Measurements from ENCODE around the gene NPC2. TPM values are rescaled to one million over a fixed set of nuclear protein-coding genes. Genes with fewer than 3 reads are reported as not detected.
"Not testable (repeated sequence)": the region's sequence is repeated elsewhere in the genome, so short reads cannot be mapped to it uniquely, and the experiment has no call there.

Gene NPC2
- total RNA-seq, 1 donor from 2014 or later, result 524 TPM

DNA sequence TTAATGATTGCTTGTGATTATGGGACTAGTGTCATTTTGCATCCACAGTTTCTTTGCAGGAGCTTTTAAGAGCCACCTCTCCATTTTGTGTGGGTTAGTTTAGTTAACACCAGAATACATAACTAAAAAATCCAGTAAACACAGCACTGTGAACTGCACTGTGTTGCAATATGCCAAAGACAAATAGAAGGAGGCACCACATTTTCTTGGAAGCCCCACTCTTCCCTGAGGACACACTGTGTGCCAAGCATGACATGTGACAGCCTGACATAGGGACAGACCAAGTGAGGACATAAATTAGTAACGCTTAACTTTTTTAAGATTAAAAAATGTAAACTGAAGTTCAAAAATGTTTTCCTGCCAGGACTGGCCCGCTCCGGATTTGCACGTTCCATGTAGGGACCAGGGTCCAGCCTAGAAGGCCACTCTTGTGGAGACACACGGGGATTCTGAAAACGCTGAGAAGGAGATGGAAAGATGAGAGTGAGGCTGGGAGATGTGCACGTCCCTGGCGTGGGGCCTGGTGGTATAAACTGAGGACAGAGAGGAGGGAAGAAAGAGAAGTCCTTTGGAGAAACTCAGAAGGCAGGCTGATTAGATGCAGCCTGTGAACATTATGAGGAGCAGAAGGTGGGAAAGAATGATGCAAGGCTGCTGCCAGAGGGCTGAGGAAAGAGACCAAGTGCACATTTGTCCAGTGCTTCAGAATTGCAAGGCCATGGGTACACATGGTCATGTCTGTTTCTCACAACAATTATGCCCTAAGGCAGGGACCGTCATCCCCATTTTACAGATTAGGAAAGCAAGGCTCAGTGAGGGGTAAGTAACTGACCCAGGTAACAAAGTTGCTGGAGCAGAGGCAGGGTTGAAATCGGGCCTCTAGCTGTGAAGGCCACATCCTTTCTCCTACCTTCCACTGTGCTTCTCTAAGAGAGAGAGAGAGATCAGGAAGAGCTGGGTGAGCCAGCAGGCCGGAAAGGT is 45.6 kb upstream of the NPC2 start:
- DNase-seq (ENCODE audit: extremely low spot score, unreplicated experiment), result no peak
- Mint-ChIP-seq H3K27ac (ENCODE audit: unreplicated experiment) (peak overlapping the region; percentile 31), H3K4me3 (ENCODE audit: unreplicated experiment) (no peak overlapping the region), H3K9me3 (ENCODE audit: unreplicated experiment) (no peaks in the 10 kb centered on the region), H3K4me1 (ENCODE audit: unreplicated experiment) (peaks cover 36% of the 10 kb centered on the region), H3K36me3 (ENCODE audit: unreplicated experiment) (peaks cover 35% of the 10 kb centered on the region), H3K27me3 (ENCODE audit: unreplicated experiment) (no peaks in the 10 kb centered on the region)
- TF ChIP-seq, protein P1, sequence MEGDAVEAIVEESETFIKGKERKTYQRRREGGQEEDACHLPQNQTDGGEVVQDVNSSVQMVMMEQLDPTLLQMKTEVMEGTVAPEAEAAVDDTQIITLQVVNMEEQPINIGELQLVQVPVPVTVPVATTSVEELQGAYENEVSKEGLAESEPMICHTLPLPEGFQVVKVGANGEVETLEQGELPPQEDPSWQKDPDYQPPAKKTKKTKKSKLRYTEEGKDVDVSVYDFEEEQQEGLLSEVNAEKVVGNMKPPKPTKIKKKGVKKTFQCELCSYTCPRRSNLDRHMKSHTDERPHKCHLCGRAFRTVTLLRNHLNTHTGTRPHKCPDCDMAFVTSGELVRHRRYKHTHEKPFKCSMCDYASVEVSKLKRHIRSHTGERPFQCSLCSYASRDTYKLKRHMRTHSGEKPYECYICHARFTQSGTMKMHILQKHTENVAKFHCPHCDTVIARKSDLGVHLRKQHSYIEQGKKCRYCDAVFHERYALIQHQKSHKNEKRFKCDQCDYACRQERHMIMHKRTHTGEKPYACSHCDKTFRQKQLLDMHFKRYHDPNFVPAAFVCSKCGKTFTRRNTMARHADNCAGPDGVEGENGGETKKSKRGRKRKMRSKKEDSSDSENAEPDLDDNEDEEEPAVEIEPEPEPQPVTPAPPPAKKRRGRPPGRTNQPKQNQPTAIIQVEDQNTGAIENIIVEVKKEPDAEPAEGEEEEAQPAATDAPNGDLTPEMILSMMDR (IDR thresholded peaks at IDR 0.05), result no peak

DNA sequence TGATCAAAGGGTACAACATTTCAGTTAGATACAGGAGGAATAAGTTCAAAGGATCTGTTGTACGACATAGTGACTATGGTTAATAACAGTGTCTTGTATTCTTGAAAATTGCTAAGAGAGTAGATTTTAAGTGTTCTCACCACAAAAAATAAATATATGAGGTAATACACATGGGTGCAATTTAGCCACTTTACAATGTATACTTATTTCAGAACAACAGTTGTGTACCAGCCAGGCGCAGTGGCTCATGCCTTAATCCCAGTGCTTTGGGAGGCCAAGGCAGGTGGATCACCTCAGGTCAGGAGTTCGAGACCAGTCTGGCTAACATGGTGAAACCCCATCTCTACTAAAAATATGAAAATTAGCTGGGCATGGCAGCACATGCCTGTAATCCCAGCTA is 43.2 kb upstream of the NPC2 start:
- not testable (repeated sequence) for H3K4me3 Mint-ChIP-seq (ENCODE audit: unreplicated experiment)
- peaks cover 47% of the 10 kb centered on the region for H3K36me3 Mint-ChIP-seq (ENCODE audit: unreplicated experiment)
- H3K4me1 Mint-ChIP-seq (ENCODE audit: unreplicated experiment), result peaks cover 36% of the 10 kb centered on the region

DNA sequence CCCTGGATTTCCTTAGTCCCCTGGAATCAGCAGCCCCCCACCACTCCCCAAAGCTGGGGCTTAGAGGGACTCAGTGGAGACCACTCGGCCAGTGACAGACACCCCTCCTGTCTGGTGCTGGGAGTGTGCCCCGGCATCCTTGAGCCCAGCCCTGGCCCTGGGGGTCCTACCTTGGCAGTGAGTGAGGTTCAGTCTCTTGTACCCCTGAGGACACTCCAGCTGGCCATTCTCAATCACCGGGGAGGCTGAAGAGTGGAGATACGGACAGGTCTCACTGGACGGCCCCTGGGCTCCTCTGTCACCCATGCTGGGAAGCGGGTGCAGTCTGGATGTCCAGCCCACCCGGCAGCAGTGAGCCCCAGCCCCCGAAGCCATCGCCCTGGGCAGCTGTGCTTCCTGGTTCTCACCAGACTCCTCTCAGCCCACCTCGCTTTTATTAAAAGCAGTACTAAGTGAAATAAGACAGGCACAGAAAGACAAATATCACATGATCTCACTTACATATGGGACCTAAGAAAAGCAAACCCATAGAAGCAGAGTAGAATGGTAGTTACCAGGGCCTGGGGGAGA is 42.7 kb upstream of the NPC2 start:
- DNase-seq (ENCODE audit: extremely low spot score, unreplicated experiment), result no peak
- Mint-ChIP-seq H3K27me3 (ENCODE audit: unreplicated experiment) (no peaks in the 10 kb centered on the region), H3K27ac (ENCODE audit: unreplicated experiment) (peak overlapping the region; percentile 44), H3K9me3 (ENCODE audit: unreplicated experiment) (no peaks in the 10 kb centered on the region), H3K4me1 (ENCODE audit: unreplicated experiment) (peaks cover 38% of the 10 kb centered on the region), H3K4me3 (ENCODE audit: unreplicated experiment) (no peak overlapping the region), H3K36me3 (ENCODE audit: unreplicated experiment) (peaks cover 51% of the 10 kb centered on the region)
- TF ChIP-seq, protein P1 (IDR thresholded peaks at IDR 0.05), result no peak

More for the DNA sequence above, 43.2 kb upstream of the NPC2 start:
- not testable (repeated sequence) for H3K9me3 Mint-ChIP-seq (ENCODE audit: unreplicated experiment); H3K27me3 Mint-ChIP-seq (ENCODE audit: unreplicated experiment); DNase-seq (ENCODE audit: extremely low spot score, unreplicated experiment)
- H3K27ac Mint-ChIP-seq (ENCODE audit: unreplicated experiment), result peak overlapping the region; percentile 34

DNA sequence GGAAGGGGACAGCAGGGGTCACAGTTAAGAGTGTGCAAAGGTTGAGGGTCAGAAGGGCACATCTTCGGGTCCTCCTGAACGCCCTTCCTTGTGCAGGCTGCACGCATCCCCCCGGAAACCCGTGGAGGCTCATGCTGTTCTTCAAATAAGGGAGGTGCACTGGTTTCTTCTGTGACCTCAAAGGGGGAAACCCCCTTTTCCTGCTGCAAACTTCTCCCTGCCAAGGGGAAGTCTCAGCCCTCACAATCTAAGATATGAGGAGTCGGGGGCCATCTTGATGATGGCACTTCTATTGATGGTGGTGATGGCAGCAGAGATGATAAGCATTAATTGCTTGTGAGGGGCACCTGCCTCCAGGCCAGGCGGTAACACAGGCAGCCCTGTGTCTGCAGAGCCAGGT is 40.5 kb upstream of the NPC2 start:
- Mint-ChIP-seq H3K36me3 (ENCODE audit: unreplicated experiment) (peaks cover 50% of the 10 kb centered on the region), H3K4me3 (ENCODE audit: unreplicated experiment) (no peak overlapping the region), H3K9me3 (ENCODE audit: unreplicated experiment) (no peaks in the 10 kb centered on the region), H3K27me3 (ENCODE audit: unreplicated experiment) (no peaks in the 10 kb centered on the region), H3K27ac (ENCODE audit: unreplicated experiment) (no peak overlapping the region), H3K4me1 (ENCODE audit: unreplicated experiment) (peaks cover 36% of the 10 kb centered on the region)
- DNase-seq (ENCODE audit: extremely low spot score, unreplicated experiment), result no peak
- TF ChIP-seq, protein P1 (IDR thresholded peaks at IDR 0.05), result no peak

DNA sequence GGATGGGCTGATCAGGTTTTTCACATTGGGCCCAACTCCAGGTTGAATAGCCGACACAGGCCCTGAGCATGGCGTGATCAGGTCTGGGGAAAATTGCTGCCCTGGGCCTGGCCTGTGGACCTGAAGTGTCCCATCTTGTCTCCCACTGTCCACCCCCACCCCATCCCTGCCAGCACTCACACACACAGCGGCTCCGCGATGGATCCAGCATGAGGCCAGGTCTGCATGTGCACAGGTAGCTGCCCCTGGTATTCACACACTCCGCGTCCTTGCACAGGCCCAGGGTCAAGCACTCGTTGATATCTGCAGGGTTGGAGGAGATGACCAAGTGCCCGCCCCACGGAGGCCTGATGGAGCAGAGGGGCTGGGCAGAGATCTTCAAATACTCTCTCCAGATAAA is 39.1 kb upstream of the NPC2 start:
- Mint-ChIP-seq H3K27me3 (ENCODE audit: unreplicated experiment) (no peaks in the 10 kb centered on the region), H3K36me3 (ENCODE audit: unreplicated experiment) (peaks cover 41% of the 10 kb centered on the region), H3K9me3 (ENCODE audit: unreplicated experiment) (no peaks in the 10 kb centered on the region), H3K27ac (ENCODE audit: unreplicated experiment) (peak overlapping the region; percentile 69), H3K4me3 (ENCODE audit: unreplicated experiment) (no peak overlapping the region), H3K4me1 (ENCODE audit: unreplicated experiment) (peaks cover 30% of the 10 kb centered on the region)
- TF ChIP-seq, protein P1 (IDR thresholded peaks at IDR 0.05), result no peak
- no peak for DNase-seq (ENCODE audit: extremely low spot score, unreplicated experiment)
